ENCODE results near the gene SHANK3.

SHANK3 gene

DNA sequence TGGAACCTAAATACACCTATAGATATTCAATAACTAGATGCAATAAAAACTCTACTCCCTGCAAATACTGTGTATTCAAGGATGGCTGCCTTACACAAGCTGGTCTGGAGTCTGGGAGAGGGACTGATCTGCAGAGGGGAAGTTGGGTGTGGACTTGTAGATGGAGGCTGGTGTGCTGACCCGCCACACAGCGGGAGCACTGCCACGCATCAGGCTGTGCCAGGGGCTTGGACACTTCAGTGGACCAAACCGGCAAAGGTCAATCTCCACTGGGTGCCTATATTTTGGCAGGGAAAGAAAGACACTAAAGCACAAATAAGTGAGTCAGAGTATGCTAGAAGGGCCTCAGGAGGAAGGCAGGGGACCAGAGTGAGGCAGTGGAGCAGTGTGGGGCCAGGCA, 2.1 kb upstream of the SHANK3 start:
- TF ChIP-seq, protein P1, sequence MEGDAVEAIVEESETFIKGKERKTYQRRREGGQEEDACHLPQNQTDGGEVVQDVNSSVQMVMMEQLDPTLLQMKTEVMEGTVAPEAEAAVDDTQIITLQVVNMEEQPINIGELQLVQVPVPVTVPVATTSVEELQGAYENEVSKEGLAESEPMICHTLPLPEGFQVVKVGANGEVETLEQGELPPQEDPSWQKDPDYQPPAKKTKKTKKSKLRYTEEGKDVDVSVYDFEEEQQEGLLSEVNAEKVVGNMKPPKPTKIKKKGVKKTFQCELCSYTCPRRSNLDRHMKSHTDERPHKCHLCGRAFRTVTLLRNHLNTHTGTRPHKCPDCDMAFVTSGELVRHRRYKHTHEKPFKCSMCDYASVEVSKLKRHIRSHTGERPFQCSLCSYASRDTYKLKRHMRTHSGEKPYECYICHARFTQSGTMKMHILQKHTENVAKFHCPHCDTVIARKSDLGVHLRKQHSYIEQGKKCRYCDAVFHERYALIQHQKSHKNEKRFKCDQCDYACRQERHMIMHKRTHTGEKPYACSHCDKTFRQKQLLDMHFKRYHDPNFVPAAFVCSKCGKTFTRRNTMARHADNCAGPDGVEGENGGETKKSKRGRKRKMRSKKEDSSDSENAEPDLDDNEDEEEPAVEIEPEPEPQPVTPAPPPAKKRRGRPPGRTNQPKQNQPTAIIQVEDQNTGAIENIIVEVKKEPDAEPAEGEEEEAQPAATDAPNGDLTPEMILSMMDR (IDR thresholded peaks at IDR 0.05) = no peak

DNA sequence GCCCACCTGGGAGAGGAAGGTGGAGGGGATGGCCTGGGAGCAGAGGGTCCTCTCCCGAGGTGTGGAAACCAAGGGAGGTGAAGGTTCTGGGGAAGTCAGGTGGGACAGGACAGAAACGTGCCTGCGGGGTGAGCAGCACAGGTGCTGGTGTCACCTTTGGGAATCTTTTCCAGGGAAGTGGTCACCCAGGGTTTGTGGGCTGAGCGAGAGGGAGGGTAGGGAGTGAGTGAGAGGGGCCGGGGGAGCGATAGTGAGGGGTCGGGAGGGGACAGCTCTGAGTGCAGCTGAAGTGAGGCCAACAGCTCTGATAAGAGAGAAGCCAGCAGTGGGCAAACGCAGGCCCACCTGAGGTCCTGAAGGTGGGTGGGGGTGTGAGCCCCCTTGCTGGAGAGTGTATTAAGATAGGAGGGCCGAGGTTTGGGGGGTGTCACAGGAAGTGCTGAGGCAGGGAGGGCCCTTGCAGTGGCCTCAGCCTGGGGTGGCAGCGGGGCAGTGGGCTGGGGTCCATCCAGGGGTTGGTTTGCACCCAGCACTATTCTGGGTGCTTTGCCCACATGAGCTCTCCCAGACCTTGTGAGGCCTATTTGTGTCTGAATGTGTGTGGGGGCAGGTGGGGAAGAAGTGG, 1.6 kb upstream of the SHANK3 start:
- TF ChIP-seq, protein P1 (IDR thresholded peaks at IDR 0.05) = no peak

DNA sequence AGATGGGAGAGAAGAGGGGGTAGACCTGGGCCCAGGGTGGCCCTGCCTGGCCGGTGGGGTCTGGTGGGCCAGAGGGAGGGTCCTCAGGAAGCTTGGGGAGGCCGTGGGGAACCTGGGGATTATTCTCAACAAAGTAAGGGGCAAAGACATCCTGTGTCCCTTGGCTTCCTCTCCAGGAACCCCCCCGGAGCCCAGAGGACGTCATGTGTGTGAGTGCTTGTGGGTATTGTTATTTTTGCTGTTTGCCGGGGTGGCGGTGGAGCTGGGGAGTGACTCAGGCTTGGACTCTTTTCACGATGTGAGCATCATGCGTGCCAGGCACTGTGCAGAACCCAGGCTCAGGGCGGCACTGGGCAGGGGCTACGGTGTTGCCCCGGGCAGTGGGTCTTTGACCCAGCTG, 982 bp upstream of the SHANK3 start:
- TF ChIP-seq, protein P1 (IDR thresholded peaks at IDR 0.05) = no peak

DNA sequence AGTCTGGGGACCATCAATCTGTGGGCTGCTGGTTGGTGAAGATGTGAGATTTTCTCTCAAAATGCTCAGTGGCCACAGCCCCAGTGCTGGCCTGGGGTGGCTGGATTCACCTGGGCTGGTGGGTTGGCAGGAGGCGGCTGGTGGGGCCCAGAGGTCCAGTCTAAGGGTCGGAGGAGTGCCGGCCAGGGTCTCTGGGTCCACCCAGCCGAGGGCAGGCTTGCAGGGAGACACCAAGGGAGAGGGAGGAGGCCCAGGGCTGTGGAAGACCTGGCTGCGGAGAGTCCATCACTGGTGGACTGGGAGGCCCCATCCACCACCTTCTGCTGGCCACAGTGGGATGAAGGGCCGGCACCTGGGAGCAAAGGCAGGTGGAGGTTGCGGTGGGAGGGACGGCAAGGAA, 582 bp upstream of the SHANK3 start:
- TF ChIP-seq, protein P1 (IDR thresholded peaks at IDR 0.05) = no peak

DNA sequence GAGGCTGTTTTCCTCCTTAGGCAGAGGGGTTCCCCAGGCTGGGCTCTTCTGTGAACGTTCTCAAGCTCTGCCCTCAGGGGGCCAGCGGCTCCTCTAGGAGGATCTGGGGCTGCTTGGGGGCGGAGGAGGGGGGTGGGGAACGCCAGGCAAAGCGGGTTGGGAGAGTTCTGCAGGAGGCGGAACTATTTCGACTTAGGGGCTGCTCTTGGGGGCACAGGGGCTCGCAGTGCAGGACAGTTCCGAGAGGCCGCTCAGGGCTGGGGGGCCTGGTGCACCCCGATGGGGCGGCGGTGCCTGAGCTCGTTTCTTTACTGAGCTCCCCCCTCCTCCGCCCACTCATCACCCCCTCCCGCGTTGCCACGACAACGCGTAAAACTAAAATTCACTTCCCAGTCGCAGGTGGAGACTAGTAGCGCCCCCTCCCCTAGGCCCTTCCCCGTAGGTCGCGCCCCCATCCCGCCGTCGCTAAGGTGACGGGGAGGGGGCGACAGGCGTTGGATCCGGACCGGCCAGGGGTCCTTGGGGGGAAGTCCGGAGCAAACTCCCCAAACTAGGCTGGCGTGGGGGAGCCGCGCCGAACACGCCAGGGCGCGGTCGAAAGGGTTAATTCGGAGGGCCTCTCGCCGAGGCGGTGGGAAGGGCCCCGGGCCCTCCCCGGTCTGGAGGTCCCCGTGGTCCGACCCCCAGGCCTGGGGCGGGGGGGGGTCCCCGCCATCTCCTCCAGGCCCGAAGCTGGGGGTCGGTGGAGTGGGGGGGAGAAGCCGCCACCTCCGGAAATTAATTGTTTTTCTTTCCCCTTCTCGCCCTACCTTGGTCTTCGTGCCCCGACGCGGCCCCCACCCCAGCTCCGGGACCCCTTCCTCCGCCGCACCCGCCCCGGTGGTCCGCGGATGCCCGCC, 857 bp downstream of the SHANK3 start:
- TF ChIP-seq, protein P1 (IDR thresholded peaks at IDR 0.05) = no peak

DNA sequence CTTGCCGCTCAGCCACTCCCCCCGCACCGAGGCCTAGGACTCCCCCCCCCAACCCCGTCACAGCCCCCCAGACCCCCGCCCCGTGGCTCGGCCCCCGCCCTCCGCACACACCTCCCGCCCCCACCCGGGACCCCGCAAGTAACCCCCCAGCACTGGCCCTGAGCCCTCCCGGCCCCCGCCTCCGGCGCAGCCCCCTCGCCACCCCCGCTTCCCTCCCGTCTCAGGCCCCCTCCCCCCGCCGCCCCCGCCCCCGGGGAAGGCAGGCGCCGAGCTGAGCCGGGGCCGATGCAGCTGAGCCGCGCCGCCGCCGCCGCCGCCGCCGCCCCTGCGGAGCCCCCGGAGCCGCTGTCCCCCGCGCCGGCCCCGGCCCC, 1.5 kb downstream of the SHANK3 start:
- TF ChIP-seq, protein P1 (IDR thresholded peaks at IDR 0.05) = no peak

DNA sequence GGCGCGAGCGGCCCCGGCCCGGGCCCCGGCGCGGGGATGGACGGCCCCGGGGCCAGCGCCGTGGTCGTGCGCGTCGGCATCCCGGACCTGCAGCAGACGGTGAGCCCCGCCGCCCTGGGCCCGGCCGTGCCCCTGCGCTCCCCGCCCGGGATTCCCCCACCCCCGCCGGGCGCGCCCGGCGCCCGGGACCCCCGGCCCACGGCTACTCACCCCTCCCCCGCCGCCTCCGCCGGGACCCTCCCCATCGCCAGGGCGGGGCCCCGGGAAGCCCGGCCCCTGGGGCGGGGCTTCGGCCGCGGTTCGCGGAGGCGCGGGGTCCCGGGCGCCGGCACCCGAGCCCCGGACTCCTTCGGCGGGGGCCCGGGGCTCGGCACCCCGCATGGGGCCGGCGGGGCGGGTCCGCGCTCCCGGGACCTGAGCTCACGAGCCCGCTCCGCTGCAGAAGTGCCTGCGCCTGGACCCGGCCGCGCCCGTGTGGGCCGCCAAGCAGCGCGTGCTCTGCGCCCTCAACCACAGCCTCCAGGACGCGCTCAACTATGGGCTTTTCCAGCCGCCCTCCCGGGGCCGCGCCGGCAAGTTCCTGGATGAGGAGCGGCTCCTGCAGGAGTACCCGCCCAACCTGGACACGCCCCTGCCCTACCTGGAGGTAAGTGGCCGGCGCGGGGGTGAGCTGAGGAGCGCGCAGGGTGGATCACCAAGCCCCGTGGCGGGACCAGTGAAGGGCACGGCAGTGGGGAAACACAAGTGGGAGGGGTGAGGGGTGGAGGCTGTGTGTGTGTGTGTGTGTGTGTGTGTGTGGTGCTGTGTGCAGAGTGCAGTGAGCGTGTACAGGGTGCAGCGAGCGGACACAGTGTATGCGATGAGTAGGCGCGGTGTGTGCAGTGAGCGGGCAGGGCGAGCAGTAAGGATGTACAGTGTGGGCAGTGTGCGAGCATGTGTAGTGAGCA, 2.3 kb downstream of the SHANK3 start:
- TF ChIP-seq, protein P1 (IDR thresholded peaks at IDR 0.05) = no peak
